Activated naive CD8-positive, alpha-beta T cell treated with anti-CD3 and anti-CD28 coated beads, Interleukin-2, amount 50 U/mL, for 16 hours (primary cell): ENCODE measurements around the gene SPATC1L.
"Not testable (repeated sequence)": the region's sequence is repeated elsewhere in the genome, so short reads cannot be mapped to it uniquely, and the experiment has no call there.

Source experiments
- DNase-seq: peaks from one replicate; pipeline ENCODE4 v3.0.0-alpha.2; 2020; ENCODE audit warnings: low read depth, low spot score

SPATC1L gene

GRCh38 chr21:46151261-46151988, 32.8 kb downstream of the SPATC1L start:
- DNase-seq, result no peak

GRCh38 chr21:46150491-46151121, 33.7 kb downstream of the SPATC1L start:
- no peak for DNase-seq

GRCh38 chr21:46150073-46150472, 34.2 kb downstream of the SPATC1L start:
- no peak for DNase-seq

GRCh38 chr21:46149205-46149901, 34.9 kb downstream of the SPATC1L start:
- no peak for DNase-seq

GRCh38 chr21:46148106-46148505, 36.2 kb downstream of the SPATC1L start:
- DNase-seq, result no peak

GRCh38 chr21:46147429-46147828, 36.8 kb downstream of the SPATC1L start:
- DNase-seq, result not testable (repeated sequence)

- no peak for DNase-seq
Measured at GRCh38 chr21:46146856-46147255, 37.4 kb downstream of the SPATC1L start.

- DNase-seq, result no peak
Measured at GRCh38 chr21:46145840-46146691, 38.2 kb downstream of the SPATC1L start.

- DNase-seq, result no peak
Measured at GRCh38 chr21:46145159-46145839, 39.0 kb downstream of the SPATC1L start.

- DNase-seq, result no peak
Measured at GRCh38 chr21:46144464-46145070, 39.7 kb downstream of the SPATC1L start.

- DNase-seq, result no peak
Measured at GRCh38 chr21:46142582-46143473, 41.4 kb downstream of the SPATC1L start.

- no peak for DNase-seq
Measured at GRCh38 chr21:46141767-46142581, 42.3 kb downstream of the SPATC1L start.

GRCh38 chr21:46140352-46141003, 43.8 kb downstream of the SPATC1L start:
- not testable (repeated sequence) for DNase-seq

GRCh38 chr21:46139686-46140085, 44.6 kb downstream of the SPATC1L start:
- no peak for DNase-seq

- DNase-seq, result no peak
Measured at GRCh38 chr21:46138383-46138970, 45.8 kb downstream of the SPATC1L start.

GRCh38 chr21:46137908-46138307, 46.4 kb downstream of the SPATC1L start:
- DNase-seq, result no peak

- DNase-seq, result no peak
Measured at GRCh38 chr21:46136739-46137349, 47.4 kb downstream of the SPATC1L start.
